Fibroblast of lung (primary cell): ENCODE results near the gene EPHB1. TPM values are rescaled to one million over a fixed set of nuclear protein-coding genes. Genes with fewer than 3 reads are reported as not detected.

ENCODE experiments used
- DNase-seq, 2 donors: peaks; one replicate each; pipeline versions ENCODE4 v3.0.0 to v3.0.0-alpha.2; 2010; ENCODE audit warnings: low read depth in 2 of 2
- H2AFZ ChIP-seq: 2 replicates; pipeline ENCODE4 v1.5.1; 2012; ENCODE audit warnings: low read length, control low read depth, inconsistent platforms
- H3K27ac ChIP-seq: 2 replicates; pipeline ENCODE4 v1.5.1; 2011; ENCODE audit warnings: low read length, control low read depth; ENCODE audit not compliant: insufficient read depth
- H3K27me3 ChIP-seq: 2 replicates; pipeline ENCODE4 v1.5.1; 2011; ENCODE audit warnings: mild to moderate bottlenecking, low read length; ENCODE audit not compliant: control insufficient read depth, insufficient read depth
- H3K36me3 ChIP-seq: 2 replicates; pipeline ENCODE4 v1.5.1; 2011; ENCODE audit warnings: low read length; ENCODE audit not compliant: control insufficient read depth, insufficient read depth
- H3K4me1 ChIP-seq: 2 replicates; pipeline ENCODE4 v1.5.1; 2011; ENCODE audit warnings: low read length; ENCODE audit not compliant: control insufficient read depth, insufficient read depth; ENCODE audit errors: extremely low read depth
- H3K4me2 ChIP-seq: 2 replicates; pipeline ENCODE4 v1.5.1; 2011; ENCODE audit warnings: low read length, control low read depth; ENCODE audit not compliant: insufficient read depth; ENCODE audit errors: extremely low read depth
- H3K4me3 ChIP-seq, 4 experiments: fragments of 200-600 bp in 1 of 4; sonication (generic) in 1 of 4; replicated peaks in 1 of 4; 2 replicates each; pipeline ENCODE4 v1.5.1; 2011 to 2016; ENCODE audit warnings: low read length in 4 of 4, low read depth in 3 of 4, mild to moderate bottlenecking in 3 of 4, control low read depth in 2 of 4, inconsistent platforms in 1 of 4, mixed read lengths in 1 of 4; ENCODE audit not compliant: insufficient read depth in 1 of 4; ENCODE audit errors: control extremely low read depth in 1 of 4
- H3K79me2 ChIP-seq: 2 replicates; pipeline ENCODE4 v1.5.1; 2012; ENCODE audit warnings: mild to moderate bottlenecking, low read length, inconsistent platforms; ENCODE audit not compliant: control insufficient read depth, insufficient read depth
- H3K9ac ChIP-seq: 2 replicates; pipeline ENCODE4 v1.5.1; 2011; ENCODE audit warnings: mild to moderate bottlenecking, low read length, control low read depth; ENCODE audit not compliant: insufficient read depth
- H3K9me3 ChIP-seq: 2 replicates; pipeline ENCODE4 v1.5.1; 2012; ENCODE audit warnings: low read depth, low read length; ENCODE audit not compliant: control insufficient read depth, insufficient read depth
- H4K20me1 ChIP-seq: 2 replicates; pipeline ENCODE4 v1.5.1; 2011; ENCODE audit warnings: low read length; ENCODE audit not compliant: control insufficient read depth, insufficient read depth; ENCODE audit errors: extremely low read depth
- EZH2 ChIP-seq: IDR thresholded peaks from 2 replicates; pipeline ENCODE4 v1.5.1; 2012; ENCODE audit warnings: low read length, control low read depth, mild to moderate bottlenecking; ENCODE audit errors: missing control alignments
- polyA plus RNA-seq, 2 donors: library from polyadenylated mRNA; depleted of rRNA in 1 of 2; stranded (reverse) in 1 of 2; unstranded in 1 of 2; fragments of >200 nt; gene quantifications; 2 replicates each; pipeline ENCODE4 v1.2.1, GENCODE V29; 2011 to 2012; ENCODE audit warnings: missing spikeins in 1 of 2
- total RNA-seq: library from RNA; depleted of rRNA; stranded (reverse); fragments of >200 nt; gene quantifications from 2 replicates; pipeline ENCODE4 v1.2.1, GENCODE V29; 2014
- TF ChIP-seq, protein P1 (sequence below), 2 donors: IDR thresholded peaks in 1 of 2; conservative IDR thresholded peaks in 1 of 2; 1 replicate in 1 of 2; 2 replicates in 1 of 2; pipeline ENCODE4 v1.5.1; 2011 to 2012; ENCODE audit warnings: low read length in 2 of 2, control low read depth in 1 of 2, inconsistent platforms in 1 of 2, low read depth in 1 of 2, mild to moderate bottlenecking in 1 of 2

The EPHB1 gene
- total and polyA plus RNA-seq, 2 donors (not counting 1 experiment from before 2014, with no cell fraction given), result 0.14 to 0.50 TPM

DNA sequence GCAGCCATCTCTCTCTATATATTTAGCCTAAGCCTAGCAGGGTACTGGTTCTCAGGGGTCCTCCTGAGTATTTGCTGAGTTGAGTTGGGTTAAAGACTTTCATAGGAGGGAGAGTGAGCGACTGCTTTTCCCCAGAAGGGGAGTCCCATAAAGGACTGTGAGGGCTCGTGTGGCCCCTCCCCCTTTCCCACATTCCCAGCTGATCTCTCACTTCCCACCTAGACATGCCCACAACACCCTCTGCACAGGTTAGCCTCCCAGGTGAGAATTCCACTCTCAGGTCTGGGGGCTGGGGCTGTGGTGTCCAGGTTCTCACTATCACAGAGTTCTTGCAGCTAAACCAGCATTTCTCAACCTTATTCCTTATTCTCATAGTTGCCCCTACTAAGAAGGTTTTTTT is 15.8 kb downstream of the EPHB1 start:
- no peak overlapping the region for H3K4me3 ChIP-seq
- H3K9me3 ChIP-seq, result no peaks in the 10 kb centered on the region
- no peaks in the 10 kb centered on the region for H4K20me1 ChIP-seq
- no peaks in the 10 kb centered on the region for H3K36me3 ChIP-seq
- TF ChIP-seq, protein P1, sequence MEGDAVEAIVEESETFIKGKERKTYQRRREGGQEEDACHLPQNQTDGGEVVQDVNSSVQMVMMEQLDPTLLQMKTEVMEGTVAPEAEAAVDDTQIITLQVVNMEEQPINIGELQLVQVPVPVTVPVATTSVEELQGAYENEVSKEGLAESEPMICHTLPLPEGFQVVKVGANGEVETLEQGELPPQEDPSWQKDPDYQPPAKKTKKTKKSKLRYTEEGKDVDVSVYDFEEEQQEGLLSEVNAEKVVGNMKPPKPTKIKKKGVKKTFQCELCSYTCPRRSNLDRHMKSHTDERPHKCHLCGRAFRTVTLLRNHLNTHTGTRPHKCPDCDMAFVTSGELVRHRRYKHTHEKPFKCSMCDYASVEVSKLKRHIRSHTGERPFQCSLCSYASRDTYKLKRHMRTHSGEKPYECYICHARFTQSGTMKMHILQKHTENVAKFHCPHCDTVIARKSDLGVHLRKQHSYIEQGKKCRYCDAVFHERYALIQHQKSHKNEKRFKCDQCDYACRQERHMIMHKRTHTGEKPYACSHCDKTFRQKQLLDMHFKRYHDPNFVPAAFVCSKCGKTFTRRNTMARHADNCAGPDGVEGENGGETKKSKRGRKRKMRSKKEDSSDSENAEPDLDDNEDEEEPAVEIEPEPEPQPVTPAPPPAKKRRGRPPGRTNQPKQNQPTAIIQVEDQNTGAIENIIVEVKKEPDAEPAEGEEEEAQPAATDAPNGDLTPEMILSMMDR (conservative IDR thresholded peaks at IDR 0.05 in 1 of 2, IDR thresholded peaks at IDR 0.05 in 1 of 2; ENCODE audit: low read depth in 1 of 2, low read length in 2 of 2), result no peak
- TF ChIP-seq EZH2, result no peak
- no peak for DNase-seq
- no peak overlapping the region for H3K9ac ChIP-seq
- no peaks in the 10 kb centered on the region for H3K27me3 ChIP-seq
- no peak overlapping the region for H3K4me2 ChIP-seq
- no peaks in the 10 kb centered on the region for H3K4me1 ChIP-seq
- no peak overlapping the region for H2AFZ ChIP-seq
- no peaks in the 10 kb centered on the region for H3K79me2 ChIP-seq
- no peak overlapping the region for H3K27ac ChIP-seq

DNA sequence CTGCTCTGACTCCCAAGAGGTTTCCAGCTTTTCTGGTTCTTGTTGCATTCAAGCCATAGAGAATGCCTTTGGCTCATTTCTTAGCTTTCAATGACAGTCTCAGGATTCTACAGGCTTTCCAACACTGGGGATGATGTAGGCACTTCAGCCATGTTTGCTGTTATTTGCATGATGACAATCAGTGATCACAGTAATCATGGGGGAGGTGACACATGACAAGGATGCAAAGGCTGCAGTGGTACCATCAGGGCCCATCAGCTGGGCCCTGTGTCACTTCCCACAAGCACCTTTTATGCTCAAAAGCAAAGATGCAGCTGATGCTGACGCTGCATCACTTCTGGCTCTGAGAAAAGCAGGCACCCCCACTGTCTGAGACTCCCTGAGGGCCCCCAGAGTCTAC is 18.6 kb downstream of the EPHB1 start:
- H3K79me2 ChIP-seq, result no peaks in the 10 kb centered on the region
- no peaks in the 10 kb centered on the region for H3K36me3 ChIP-seq
- H4K20me1 ChIP-seq, result no peaks in the 10 kb centered on the region
- no peak overlapping the region for H3K9ac ChIP-seq
- DNase-seq, result no peak
- H3K4me2 ChIP-seq, result no peak overlapping the region
- H3K27me3 ChIP-seq, result no peaks in the 10 kb centered on the region
- no peaks in the 10 kb centered on the region for H3K4me1 ChIP-seq
- no peak for TF ChIP-seq EZH2
- TF ChIP-seq, protein P1 (conservative IDR thresholded peaks at IDR 0.05 in 1 of 2, IDR thresholded peaks at IDR 0.05 in 1 of 2; ENCODE audit: low read depth in 1 of 2, low read length in 2 of 2), result no peak
- H3K4me3 ChIP-seq, result no peak overlapping the region
- H3K27ac ChIP-seq, result no peak overlapping the region
- H2AFZ ChIP-seq, result no peak overlapping the region
- no peaks in the 10 kb centered on the region for H3K9me3 ChIP-seq

DNA sequence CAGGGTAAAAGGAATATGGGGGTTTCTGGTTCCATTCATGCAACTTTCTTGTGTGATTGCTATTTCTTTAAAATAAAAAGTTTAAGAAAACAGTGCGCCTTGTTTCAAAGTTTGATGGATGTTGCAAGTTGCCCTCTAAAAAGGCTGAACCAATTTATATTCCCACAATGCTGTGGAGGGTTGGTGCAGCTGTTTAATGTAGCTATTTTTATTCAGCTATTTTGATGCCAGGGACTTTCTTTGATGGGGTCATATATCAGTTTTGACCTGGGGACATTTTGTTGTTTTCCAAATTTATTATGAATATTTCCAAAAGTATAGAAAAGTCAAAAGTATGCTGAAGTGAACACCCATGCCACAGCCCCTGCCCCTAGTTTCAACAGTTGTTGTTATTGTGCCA is 20.5 kb downstream of the EPHB1 start:
- no peak for TF ChIP-seq EZH2
- TF ChIP-seq, protein P1 (conservative IDR thresholded peaks at IDR 0.05 in 1 of 2, IDR thresholded peaks at IDR 0.05 in 1 of 2; ENCODE audit: low read depth in 1 of 2, low read length in 2 of 2), result no peak
- Histone ChIP-seq H3K27me3 (no peaks in the 10 kb centered on the region), H3K9ac (no peak overlapping the region), H3K36me3 (no peaks in the 10 kb centered on the region), H3K4me1 (no peaks in the 10 kb centered on the region), H4K20me1 (no peaks in the 10 kb centered on the region), H2AFZ (no peak overlapping the region), H3K4me3 (no peak overlapping the region), H3K4me2 (no peak overlapping the region), H3K79me2 (no peaks in the 10 kb centered on the region), H3K27ac (no peak overlapping the region), H3K9me3 (no peaks in the 10 kb centered on the region)
- no peak for DNase-seq
